SK-N-SH (cell line): ENCODE measurements around the gene DOCK8.

Experiments used
- CTCF ChIP-seq: fragments of 200-600 bp; sonication (generic); IDR thresholded peaks from 2 replicates; pipeline ENCODE4 v1.6.1; 2017; ENCODE audit warnings: antibody characterized with exemption, mild to moderate bottlenecking, moderate library complexity
- EZH2phosphoT487 ChIP-seq: fragments of 200-600 bp; sonication (generic); IDR thresholded peaks from 2 replicates; pipeline ENCODE4 v1.6.1; 2017; ENCODE audit warnings: low read depth, mixed run types, mild to moderate bottlenecking, antibody characterized with exemption, moderate library complexity, borderline replicate concordance
- MAX ChIP-seq: IDR thresholded peaks from 2 replicates; pipeline ENCODE4 v1.4.0; 2012; ENCODE audit warnings: low read depth
- MEF2A ChIP-seq: IDR thresholded peaks from 2 replicates; pipeline ENCODE4 v1.4.0; 2012; ENCODE audit warnings: low read depth, borderline replicate concordance
- SMC3 ChIP-seq: IDR thresholded peaks from 2 replicates; pipeline ENCODE4 v1.6.1; 2012; ENCODE audit warnings: low read depth, low read length, improper control_type of control experiment

GRCh38 chr9:335373-335772 lies 120.7 kb downstream of the DOCK8 start:
- no peak for TF ChIP-seq CTCF
- no peak for TF ChIP-seq SMC3
- TF ChIP-seq EZH2phosphoT487: no peak
- TF ChIP-seq MAX: no peak
- TF ChIP-seq MEF2A: no peak
